Suprapubic skin (tissue), 4 donors: ENCODE data around the gene UBE2O. TPM values are rescaled to one million over a fixed set of nuclear protein-coding genes. Genes with fewer than 3 reads are reported as not detected.

Experiments used
- DNase-seq, 2 donors: peaks; one replicate each; pipeline ENCODE4 v3.0.0-alpha.2; 2019; ENCODE audit warnings: low spot score in 2 of 2
- H3K27ac ChIP-seq: fragments of 200-600 bp; sonication (generic); one replicate; pipeline ENCODE4 v1.5.1; 2019
- H3K27me3 ChIP-seq: fragments of 200-600 bp; sonication (generic); one replicate; pipeline ENCODE4 v1.5.1; 2019
- H3K36me3 ChIP-seq: fragments of 200-600 bp; sonication (generic); one replicate; pipeline ENCODE4 v1.5.1; 2019
- H3K4me1 ChIP-seq: fragments of 200-600 bp; sonication (generic); one replicate; pipeline ENCODE4 v1.5.1; 2019
- H3K4me3 ChIP-seq: fragments of 200-600 bp; sonication (generic); one replicate; pipeline ENCODE4 v1.5.1; 2019; ENCODE audit warnings: mild to moderate bottlenecking
- H3K9me3 ChIP-seq: fragments of 200-600 bp; sonication (generic); one replicate; pipeline ENCODE4 v1.5.1; 2019
- CTCF ChIP-seq, 2 donors: fragments of 200-600 bp in 1 of 2; fragments of 450-650 bp in 1 of 2; sonication (generic) in 1 of 2; IDR thresholded peaks; one replicate each; pipeline ENCODE4 v1.5.1; 2016 to 2019; ENCODE audit warnings: antibody characterized with exemption in 2 of 2, mild to moderate bottlenecking in 1 of 2, moderate library complexity in 1 of 2
- EP300 ChIP-seq: sonication (generic); formaldehyde crosslinking; IDR thresholded peaks from one replicate; pipeline ENCODE4 v1.6.1; 2017; ENCODE audit warnings: antibody characterized with exemption
- POLR2A ChIP-seq, 2 donors: fragments of 450-650 bp; IDR thresholded peaks; one replicate each; pipeline ENCODE4 v1.6.1; 2017; ENCODE audit warnings: antibody characterized with exemption in 2 of 2, mild to moderate bottlenecking in 2 of 2, moderate library complexity in 2 of 2
- POLR2AphosphoS5 ChIP-seq, 3 donors: sonication (generic); formaldehyde crosslinking; IDR thresholded peaks; one replicate each; pipeline ENCODE4 v1.6.1; 2017; ENCODE audit warnings: antibody characterized with exemption in 3 of 3
- WGBS: methylation state at CpG from one replicate; pipeline ENCODE4 v1.1.5; 2018; 5-methylcytosine and 5-hydroxymethylcytosine counted together
- total RNA-seq, 4 donors: library from RNA; depleted of rRNA; stranded (reverse); fragments of >200 nt; gene quantifications; one replicate each; pipeline ENCODE4 v1.1.0, GENCODE V29; 2016

UBE2O gene
- total RNA-seq, 4 donors from 2014 or later = 31.3 to 42.0 (median 37.7) TPM

GRCh38 chr17:76369379-76369778, 83.6 kb downstream of the UBE2O start:
- H3K27ac ChIP-seq = no peak overlapping the region
- no peak for TF ChIP-seq POLR2AphosphoS5 (IDR thresholded peaks at IDR 0.05)
- no peak for TF ChIP-seq CTCF (IDR thresholded peaks at IDR 0.05)
- no peak for TF ChIP-seq POLR2A (IDR thresholded peaks at IDR 0.05)
- no peak for TF ChIP-seq EP300
- DNase-seq = no peak
- no peaks in the 10 kb centered on the region for H3K27me3 ChIP-seq
- WGBS = 75% methylated on average over 10 of the region's 10 CpGs
- no peak overlapping the region for H3K4me3 ChIP-seq
- peaks cover 16% of the 10 kb centered on the region for H3K4me1 ChIP-seq
- H3K9me3 ChIP-seq = no peaks in the 10 kb centered on the region
- no peaks in the 10 kb centered on the region for H3K36me3 ChIP-seq

- no peaks in the 10 kb centered on the region for H3K36me3 ChIP-seq
- 47% methylated on average over 7 of the region's 11 CpGs for WGBS
- no peak overlapping the region for H3K4me3 ChIP-seq
- H3K4me1 ChIP-seq = peaks cover 17% of the 10 kb centered on the region
- H3K27me3 ChIP-seq = no peaks in the 10 kb centered on the region
- TF ChIP-seq POLR2AphosphoS5 (IDR thresholded peaks at IDR 0.05) = no peak
- TF ChIP-seq CTCF (IDR thresholded peaks at IDR 0.05) = no peak
- TF ChIP-seq EP300 = no peak
- TF ChIP-seq POLR2A (IDR thresholded peaks at IDR 0.05) = no peak
- no peaks in the 10 kb centered on the region for H3K9me3 ChIP-seq
- no peak overlapping the region for H3K27ac ChIP-seq
- no peak for DNase-seq
These were observed 84.4 kb downstream of the UBE2O start for GRCh38 chr17:76368545-76368944.

GRCh38 chr17:76367642-76368041, 85.3 kb downstream of the UBE2O start:
- 68% methylated on average over 4 of the region's 6 CpGs for WGBS
- H3K36me3 ChIP-seq = no peaks in the 10 kb centered on the region
- no peak for DNase-seq

GRCh38 chr17:76366247-76366646, 86.7 kb downstream of the UBE2O start:
- 100% methylated on average over 2 of the region's 3 CpGs for WGBS
- peaks cover 39% of the 10 kb centered on the region for H3K4me1 ChIP-seq
- no peak overlapping the region for H3K27ac ChIP-seq
- no peak for DNase-seq
- H3K27me3 ChIP-seq = no peaks in the 10 kb centered on the region
- no peaks in the 10 kb centered on the region for H3K9me3 ChIP-seq
- TF ChIP-seq EP300 (no peak), POLR2A (IDR thresholded peaks at IDR 0.05) (no peak), CTCF (IDR thresholded peaks at IDR 0.05) (no peak), POLR2AphosphoS5 (IDR thresholded peaks at IDR 0.05) (no peak)
- no peaks in the 10 kb centered on the region for H3K36me3 ChIP-seq
- H3K4me3 ChIP-seq = no peak overlapping the region

More at GRCh38 chr17:76367642-76368041, 85.3 kb downstream of the UBE2O start:
- no peaks in the 10 kb centered on the region for H3K9me3 ChIP-seq
- H3K4me3 ChIP-seq = no peak overlapping the region
- peaks cover 25% of the 10 kb centered on the region for H3K4me1 ChIP-seq
- no peaks in the 10 kb centered on the region for H3K27me3 ChIP-seq
- H3K27ac ChIP-seq = no peak overlapping the region
- no peak for TF ChIP-seq POLR2AphosphoS5 (IDR thresholded peaks at IDR 0.05)
- TF ChIP-seq EP300 = no peak
- TF ChIP-seq POLR2A (IDR thresholded peaks at IDR 0.05) = no peak
- TF ChIP-seq CTCF (IDR thresholded peaks at IDR 0.05) = no peak

GRCh38 chr17:76365256-76365903, 87.6 kb downstream of the UBE2O start:
- no peak for TF ChIP-seq POLR2AphosphoS5 (IDR thresholded peaks at IDR 0.05)
- TF ChIP-seq CTCF (IDR thresholded peaks at IDR 0.05) = peak; percentile 6 to 25
- Histone ChIP-seq H3K9me3 (no peaks in the 10 kb centered on the region), H3K36me3 (no peaks in the 10 kb centered on the region), H3K4me3 (no peak overlapping the region), H3K27ac (no peak overlapping the region), H3K27me3 (no peaks in the 10 kb centered on the region), H3K4me1 (peaks cover 40% of the 10 kb centered on the region)
- DNase-seq = no peak
- 39% methylated on average over 12 of the region's 12 CpGs for WGBS
